ENCODE measurements around the gene TAPBP. TPM values are rescaled to one million over a fixed set of nuclear protein-coding genes. Genes with fewer than 3 reads are reported as not detected.

TAPBP gene
- total RNA-seq, 1 experiment from 2014 or later: 80.1 TPM

- H2AFZ ChIP-seq (ENCODE audit: low read depth, low read length, poor library complexity, severe bottlenecking): no peak overlapping the region
- H3K27ac ChIP-seq (ENCODE audit: low read depth, low read length): peak overlapping the region; percentile 96
- peaks cover 6 to 26% of the 10 kb centered on the region in 2 experiments; a peak in 3 of 4 replicates for H3K4me1 ChIP-seq (ENCODE audit: control insufficient read depth in 1 of 2, insufficient read depth in 2 of 2, low read length in 2 of 2)
- H3K27me3 ChIP-seq (ENCODE audit: insufficient read depth, low read length): no peaks in the 10 kb centered on the region
- ChIA-PET POLR2A (interaction anchor here (1.0 to 1.6 kb wide), 4 partner anchors 9 to 21 kb away, joined by 7 to 13 read pairs (median 10); partner anchors contain the start of genes B3GALT4, PFDN6, WDR46 and ZBTB22), CTCF (interaction anchor here (0.9 to 1.6 kb wide), 5 partner anchors 9 to 93 kb away, joined by 3 to 10 read pairs (median 5); partner anchors contain the start of genes B3GALT4, HSD17B8, PFDN6 and WDR46), RAD21 (ENCODE audit: low non-redundant PET in 1 of 2, low total read pairs in 2 of 2, uncharacterized antibody in 2 of 2, unreplicated experiment in 2 of 2) (no interaction called here)
- H3K9me3 ChIP-seq (ENCODE audit: control insufficient read depth in 1 of 2, insufficient read depth in 1 of 2, low read depth in 1 of 2, low read length in 2 of 2): no peaks in the 10 kb centered on the region
- H3K9me2 ChIP-seq (ENCODE audit: insufficient read depth): no peaks in the 10 kb centered on the region
- intact Hi-C loops (cut with micrococcal nuclease): loop anchor here (1.0 to 5.0 kb wide), 4 partner anchors 17 to 129 kb away; partner anchors contain the start of genes PHF1, RXRB, SLC39A7 and TAPBP
- TF ChIP-seq SRF (IDR thresholded peaks at IDR 0.05; ENCODE audit: low read depth) (no peak), POLR2AphosphoS5 (IDR thresholded peaks at IDR 0.05; ENCODE audit: low read depth, low read length) (peak; percentile 76), POLR2A (IDR thresholded peaks at IDR 0.05; ENCODE audit: borderline replicate concordance, extremely low read depth, insufficient read depth, insufficient read length) (peak; percentile 61), EGR1 (IDR thresholded peaks at IDR 0.05; ENCODE audit: low read depth) (no peak), MAX (IDR thresholded peaks at IDR 0.05) (no peak), CTCF (IDR thresholded peaks at IDR 0.05 in 2 of 3, conservative IDR thresholded peaks at IDR 0.05 in 1 of 3; ENCODE audit: borderline replicate concordance in 1 of 3, insufficient read depth in 1 of 3, low read depth in 2 of 3, low read length in 2 of 3) (no peak), SIN3A (IDR thresholded peaks at IDR 0.05; ENCODE audit: low read depth) (no peak), ATF3 (IDR thresholded peaks at IDR 0.05) (no peak), EZH2 (IDR thresholded peaks at IDR 0.05) (no peak), TCF7L2 (IDR thresholded peaks at IDR 0.05; ENCODE audit: borderline replicate concordance, extremely low read depth, insufficient read depth, insufficient read length) (no peak), ZBTB33 (IDR thresholded peaks at IDR 0.05; ENCODE audit: extremely low read depth, insufficient replicate concordance, low read length) (no peak), CEBPB (IDR thresholded peaks at IDR 0.05; ENCODE audit: low read depth) (no peak)
- H3K9ac ChIP-seq (ENCODE audit: low read length): peak overlapping the region; percentile 84
- peaks cover 21% of the 10 kb centered on the region for H3K79me2 ChIP-seq (ENCODE audit: insufficient read depth, low read length)
- DNase-seq (ENCODE audit: low read depth, low spot score) (peak; percentile 80), ATAC-seq (peak; percentile 58)
- H3K36me3 ChIP-seq (ENCODE audit: control insufficient read depth in 1 of 2, insufficient read depth in 2 of 2, low read length in 2 of 2): peaks cover 0 to 7% of the 10 kb centered on the region in 2 experiments; a peak in 1 of 4 replicates
- no TSS peak for BruUV-seq (replicated peaks)
- peak overlapping the region; percentile 76 to 85 for H3K4me3 ChIP-seq (replicated peaks in 1 of 2; ENCODE audit: low read depth in 1 of 2, low read length in 2 of 2)
- H4K20me1 ChIP-seq (ENCODE audit: insufficient read depth): no peaks in the 10 kb centered on the region
- peak overlapping the region; percentile 100 for H3K4me2 ChIP-seq (ENCODE audit: low read length)
Observed at GRCh38 chr6:33297956-33298772, 15.7 kb downstream of the TAPBP start.

Data from HCT116 (cell line).